ENCODE data around the gene PDZRN4.

DNA sequence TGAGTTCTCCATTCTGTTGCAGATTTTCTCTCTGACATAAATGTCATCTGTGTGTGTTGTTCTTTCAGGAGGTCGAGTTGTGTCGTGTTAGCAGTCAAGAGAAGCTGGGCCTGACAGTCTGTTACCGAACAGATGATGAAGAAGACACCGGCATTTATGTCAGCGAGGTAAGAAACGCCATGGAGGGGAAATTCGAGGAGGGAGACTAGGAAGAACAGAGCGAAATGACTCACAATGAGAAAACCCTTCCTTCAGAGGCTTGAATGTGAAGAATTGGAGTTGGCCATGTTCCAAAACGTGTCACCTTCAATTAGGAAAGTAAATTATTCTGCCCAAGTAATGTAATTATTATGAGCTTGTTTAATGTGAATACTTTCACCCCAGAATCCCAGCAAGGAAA, 364.5 kb downstream of the PDZRN4 start:
- TF ChIP-seq, protein P1, sequence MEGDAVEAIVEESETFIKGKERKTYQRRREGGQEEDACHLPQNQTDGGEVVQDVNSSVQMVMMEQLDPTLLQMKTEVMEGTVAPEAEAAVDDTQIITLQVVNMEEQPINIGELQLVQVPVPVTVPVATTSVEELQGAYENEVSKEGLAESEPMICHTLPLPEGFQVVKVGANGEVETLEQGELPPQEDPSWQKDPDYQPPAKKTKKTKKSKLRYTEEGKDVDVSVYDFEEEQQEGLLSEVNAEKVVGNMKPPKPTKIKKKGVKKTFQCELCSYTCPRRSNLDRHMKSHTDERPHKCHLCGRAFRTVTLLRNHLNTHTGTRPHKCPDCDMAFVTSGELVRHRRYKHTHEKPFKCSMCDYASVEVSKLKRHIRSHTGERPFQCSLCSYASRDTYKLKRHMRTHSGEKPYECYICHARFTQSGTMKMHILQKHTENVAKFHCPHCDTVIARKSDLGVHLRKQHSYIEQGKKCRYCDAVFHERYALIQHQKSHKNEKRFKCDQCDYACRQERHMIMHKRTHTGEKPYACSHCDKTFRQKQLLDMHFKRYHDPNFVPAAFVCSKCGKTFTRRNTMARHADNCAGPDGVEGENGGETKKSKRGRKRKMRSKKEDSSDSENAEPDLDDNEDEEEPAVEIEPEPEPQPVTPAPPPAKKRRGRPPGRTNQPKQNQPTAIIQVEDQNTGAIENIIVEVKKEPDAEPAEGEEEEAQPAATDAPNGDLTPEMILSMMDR (IDR thresholded peaks at IDR 0.05): no peak
- no peak for TF ChIP-seq POLR2A (IDR thresholded peaks at IDR 0.05)
- no peak for TF ChIP-seq POLR2AphosphoS5 (IDR thresholded peaks at IDR 0.05)
